Pancreas (tissue), 10 donors: Measurements from ENCODE around the gene TH. TPM values are rescaled to one million over a fixed set of nuclear protein-coding genes. Genes with fewer than 3 reads are reported as not detected.

ENCODE experiments used
- ATAC-seq, 4 donors: fragments of 200-7000 bp; cut with Tn5 transposase; one replicate each; pipeline versions ENCODE4 v1.8.0 to v1.9.1; 2020; ENCODE audit warnings: mild to moderate bottlenecking in 4 of 4, moderate library complexity in 4 of 4
- DNase-seq, 6 donors: peaks; one replicate each; pipeline ENCODE4 v3.0.0-alpha.2; 2020
- FAIRE-seq: peaks from 2 replicates; lab custom pipeline; 2012; peaks lifted over from hg19 to GRCh38; lab: Jason Lieb, UNC
- H3K27ac ChIP-seq, 4 donors: fragments of 200-600 bp; sonication (generic); 1 replicate in 3 of 4; 2 replicates in 1 of 4; pipeline versions ENCODE4 v1.5.0 to v1.8.0; 2020
- H3K27me3 ChIP-seq, 4 donors: fragments of 200-600 bp; one replicate each; pipeline ENCODE4 v1.8.0; 2021
- H3K36me3 ChIP-seq, 3 donors: fragments of 200-600 bp; sonication (generic) in 1 of 3; one replicate each; pipeline versions ENCODE4 v1.5.0 to v1.8.0; 2020 to 2021
- H3K4me1 ChIP-seq, 3 donors: fragments of 200-600 bp; one replicate each; pipeline ENCODE4 v1.8.0; 2021
- H3K4me3 ChIP-seq, 4 donors: fragments of 200-600 bp; sonication (generic) in 2 of 4; one replicate each; pipeline versions ENCODE4 v1.5.0 to v1.8.0; 2020 to 2021
- H3K9me3 ChIP-seq, 4 donors: fragments of 200-600 bp; one replicate each; pipeline ENCODE4 v1.8.0; 2021
- CTCF ChIP-seq, 4 donors: fragments of 200-600 bp; sonication (generic) in 3 of 4; IDR thresholded peaks; one replicate each; pipeline versions ENCODE4 v1.5.0 to v1.8.0; 2021; ENCODE audit warnings: antibody characterized with exemption in 4 of 4
- WGBS, 2 donors: extraction: QIAGEN DNeasy Blood & Tissue Kit; methylation state at CpG; one replicate each; pipeline ENCODE4 v1.1.7; 2013; 5-methylcytosine and 5-hydroxymethylcytosine counted together
- intact Hi-C, 3 donors: fragments of 100-400 bp; cut with DNase I; formaldehyde crosslinking; loops; one replicate each; pipeline versions ENCODE4 v1.11.1 to v1.14.2; 2022
- polyA plus RNA-seq, 2 donors: library from polyadenylated mRNA; stranded (reverse); fragments of 200-250 nt; gene quantifications; one replicate each; pipeline ENCODE4 v1.2.3, GENCODE V29; 2013
- total RNA-seq, 6 donors: library from RNA; stranded (reverse); fragmentation: NEBNext Ultra II Directional in 4 of 6; extraction: Animal tissue kit (Norgen Biotek cat#: 25700) in 4 of 6; gene quantifications; one replicate each; pipeline versions ENCODE4 v1.2.1 to v1.2.4, GENCODE V29; 2021 to 2023
- donor health status: healthy with polysubstance abuse.
- donor health status: DM: no; HTN: no; CAD: no; lungs with moderate emphysema.
- donor health status: DM: no; HTN: no; CAD: no.
- donor health status: control.
- donor health status: control.
- donor health status: Bipolar disorder and iron deficiency.
- donor health status: DM: yes; HTN: yes; CAD: no.
- donor health status: DM: no; HTN: no; CAD: no.
- donor health status: DM: no; HTN: no; CAD: no.
- donor health status: DM: yes; HTN: yes; CAD: no.

The TH gene
- total and polyA plus RNA-seq, 8 donors, result 0.19 to 2.5 (median 0.38) TPM; not detected in 2

GRCh38 chr11:2193099-2193887 lies 21.7 kb upstream of the TH start:
- TF ChIP-seq CTCF (IDR thresholded peaks at IDR 0.05), result no peak
- no peak overlapping the region for H3K4me3 ChIP-seq
- H3K27me3 ChIP-seq, result no peaks in the 10 kb centered on the region
- FAIRE-seq, result no peak
- 72 to 74% methylated on average over 24 to 26 of the region's 26 CpGs for WGBS, 2 donors
- peaks cover 0 to 7% (median 5%) of the 10 kb centered on the region in 3 donors for H3K4me1 ChIP-seq
- H3K9me3 ChIP-seq, result no peaks in the 10 kb centered on the region
- no peak for DNase-seq
- intact Hi-C loops, result loop anchor here in 1 of 3 donors (10.0 kb wide), 1 partner anchor 222 kb away; no protein-coding TSS in a partner anchor
- no peaks in the 10 kb centered on the region for H3K36me3 ChIP-seq
- H3K27ac ChIP-seq, result peak overlapping the region in 1 of 4 donors; percentile 26
- peak; percentile 18 to 49 (median 41) for ATAC-seq

GRCh38 chr11:2192435-2192834 lies 20.8 kb upstream of the TH start:
- peak in 2 of 6 donors; percentile 26 to 54 for DNase-seq
- FAIRE-seq, result no peak
- Histone ChIP-seq H3K4me1 (peaks cover 0 to 7% (median 5%) of the 10 kb centered on the region in 3 donors), H3K27me3 (no peaks in the 10 kb centered on the region), H3K27ac (no peak overlapping the region), H3K9me3 (no peaks in the 10 kb centered on the region), H3K4me3 (no peak overlapping the region), H3K36me3 (no peaks in the 10 kb centered on the region)
- intact Hi-C loops, result loop anchor here in 1 of 3 donors (10.0 kb wide), 1 partner anchor 222 kb away; no protein-coding TSS in a partner anchor
- no peak for TF ChIP-seq CTCF (IDR thresholded peaks at IDR 0.05)
- 75 to 79% methylated on average over 10 of the region's 10 CpGs for WGBS, 2 donors
- no peak for ATAC-seq

GRCh38 chr11:2191883-2192282 lies 20.3 kb upstream of the TH start:
- no peak for TF ChIP-seq CTCF (IDR thresholded peaks at IDR 0.05)
- no peak for ATAC-seq
- Histone ChIP-seq H3K36me3 (no peaks in the 10 kb centered on the region), H3K4me1 (peaks cover 0 to 7% (median 5%) of the 10 kb centered on the region in 3 donors), H3K4me3 (no peak overlapping the region), H3K9me3 (no peaks in the 10 kb centered on the region), H3K27ac (no peak overlapping the region), H3K27me3 (no peaks in the 10 kb centered on the region)
- no peak for DNase-seq
- intact Hi-C loops, result loop anchor here in 1 of 3 donors (10.0 kb wide), 1 partner anchor 223 kb away; no protein-coding TSS in a partner anchor
- no peak for FAIRE-seq
- 73 to 81% methylated on average over 7 of the region's 7 CpGs for WGBS, 2 donors

GRCh38 chr11:2190657-2191471 lies 19.2 kb upstream of the TH start:
- H3K27me3 ChIP-seq, result no peaks in the 10 kb centered on the region
- H3K9me3 ChIP-seq, result no peaks in the 10 kb centered on the region
- peaks cover 0 to 7% (median 5%) of the 10 kb centered on the region in 3 donors for H3K4me1 ChIP-seq
- no peaks in the 10 kb centered on the region for H3K36me3 ChIP-seq
- 49 to 54% methylated on average over 30 of the region's 30 CpGs for WGBS, 2 donors
- DNase-seq (peak in 2 of 6 donors; percentile 12 to 53), ATAC-seq (peak in 2 of 4 donors; percentile 8 to 9), FAIRE-seq (no peak)
- no peak overlapping the region for H3K4me3 ChIP-seq
- intact Hi-C loops, result loop anchor here in 1 of 3 donors (10.0 kb wide), 1 partner anchor 224 kb away; no protein-coding TSS in a partner anchor
- H3K27ac ChIP-seq, result no peak overlapping the region
- TF ChIP-seq CTCF (IDR thresholded peaks at IDR 0.05), result no peak
